GM19328 (cell line): ENCODE measurements around the gene SPATA9.
A peak's percentile ranks its signal among the peaks of the same experiment; 100 is the strongest.
"Not testable (repeated sequence)": the region's sequence is repeated elsewhere in the genome, so short reads cannot be mapped to it uniquely, and the experiment has no call there.

Experiments
- ATAC-seq: cut with Tn5 transposase; IDR thresholded peaks from one replicate; pipeline ENCODE4 v1.9.1; 2021; ENCODE audit warnings: mild to moderate bottlenecking, moderate library complexity; ENCODE audit not compliant: unreplicated experiment

SPATA9 gene

DNA sequence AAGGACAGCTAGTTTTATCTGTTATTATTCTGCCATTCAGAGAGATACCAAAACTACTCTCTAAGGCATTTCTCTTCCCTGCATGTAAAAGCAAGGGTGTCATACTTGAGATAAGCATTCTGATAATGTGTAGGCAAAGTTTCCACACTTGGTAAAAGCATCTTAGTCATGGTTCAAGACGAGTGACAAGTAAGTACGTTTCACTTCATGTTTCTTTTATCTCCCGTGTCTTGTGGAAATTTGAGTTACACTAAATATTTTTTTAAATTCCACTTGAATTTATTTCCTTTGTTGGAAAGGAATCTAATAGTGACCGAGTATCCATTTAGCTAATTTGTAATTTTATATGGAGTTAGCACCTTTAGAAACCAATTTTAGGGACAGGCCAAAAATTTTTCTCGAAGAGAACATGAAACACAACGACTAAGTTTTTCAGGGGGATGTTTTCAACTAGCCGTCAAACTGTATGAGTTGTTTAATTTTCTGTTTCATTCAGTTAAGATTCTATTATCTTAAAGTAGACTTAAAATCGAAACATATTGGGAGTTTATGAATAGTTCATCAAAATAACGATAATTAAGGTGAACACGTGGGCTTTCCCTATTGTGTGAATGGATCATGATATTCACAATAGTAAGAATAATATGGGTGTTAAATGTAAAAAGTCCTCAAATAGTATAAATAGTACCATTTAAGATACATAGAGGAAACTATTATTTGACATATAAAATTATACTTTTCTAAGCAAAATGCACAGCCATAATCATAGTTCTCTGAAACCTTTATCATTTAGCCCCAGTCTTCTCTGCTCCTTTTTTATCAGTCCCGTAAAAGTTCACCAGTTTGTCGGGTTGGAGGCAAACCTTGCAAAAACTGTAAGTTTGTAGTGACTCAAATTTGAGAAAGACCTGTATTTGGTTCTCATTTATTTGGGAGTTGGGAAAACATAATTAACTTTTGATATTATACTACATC lies 34.6 kb downstream of the SPATA9 start:
- no peak for ATAC-seq

DNA sequence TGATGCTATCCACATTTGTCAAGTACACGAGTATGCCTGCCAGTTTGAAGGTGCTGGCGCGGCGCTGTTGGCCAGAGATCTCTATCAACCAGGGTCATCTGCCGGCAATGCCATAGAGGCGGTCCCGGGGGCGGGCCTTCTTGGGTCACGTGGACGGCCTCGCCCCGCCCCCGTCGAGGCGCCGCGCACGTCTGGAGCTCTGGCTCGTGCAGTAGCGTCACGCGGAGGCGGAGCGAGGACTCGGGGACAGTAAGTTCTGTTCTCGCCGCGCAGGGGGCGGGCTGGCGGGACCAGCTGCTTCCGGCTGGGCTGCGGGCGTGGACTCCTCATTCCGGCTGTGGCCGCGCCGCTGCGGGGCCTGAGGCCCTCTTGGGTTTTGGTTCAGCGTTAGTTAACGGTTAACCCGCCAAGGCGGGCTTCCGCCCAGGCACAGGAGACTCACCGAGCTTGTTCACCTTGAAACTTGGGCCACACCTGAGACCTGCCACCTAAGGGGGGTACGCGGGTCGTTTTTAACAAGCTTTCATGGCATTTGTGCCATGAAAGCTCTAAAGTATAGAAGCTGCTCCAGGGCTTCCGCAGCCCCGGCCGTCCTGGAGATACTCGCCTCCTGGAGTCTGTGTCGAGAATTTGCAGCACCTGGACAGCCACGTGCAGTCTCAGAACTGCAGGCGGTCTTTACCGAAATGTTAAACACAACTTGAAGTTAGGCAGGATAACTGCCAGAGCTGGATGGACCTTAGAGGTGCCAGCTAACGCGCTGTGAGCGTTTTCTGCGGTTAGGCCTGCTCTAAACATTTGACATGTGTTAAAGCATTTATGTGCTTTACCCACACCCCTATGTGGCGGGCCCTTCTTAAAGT lies 36.0 kb downstream of the SPATA9 start, which contains the start of gene RFESD:
Gene RFESD, plus strand, starts transcription at position 209 of the 863 bp plus-strand sequence. CDS start 5,495 bp downstream, outside the sequence.
- ATAC-seq: peak; percentile 96

DNA sequence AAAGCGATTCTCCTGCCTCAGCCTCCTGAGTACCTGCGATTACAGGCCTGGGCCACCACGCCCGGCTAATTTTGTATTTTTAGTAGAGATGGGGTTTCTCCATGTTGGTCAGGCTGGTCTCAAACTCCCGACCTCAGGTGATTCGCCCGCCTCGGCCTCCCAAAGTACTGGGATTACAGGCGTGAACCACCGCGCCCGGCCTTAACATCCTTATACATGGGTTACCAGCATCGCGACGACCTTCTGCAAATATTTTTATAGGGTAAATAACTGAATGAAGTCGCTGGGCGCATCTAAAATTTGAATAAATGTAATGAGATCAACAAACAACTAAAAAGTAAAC lies 36.6 kb downstream of the SPATA9 start:
- ATAC-seq: not testable (repeated sequence)

DNA sequence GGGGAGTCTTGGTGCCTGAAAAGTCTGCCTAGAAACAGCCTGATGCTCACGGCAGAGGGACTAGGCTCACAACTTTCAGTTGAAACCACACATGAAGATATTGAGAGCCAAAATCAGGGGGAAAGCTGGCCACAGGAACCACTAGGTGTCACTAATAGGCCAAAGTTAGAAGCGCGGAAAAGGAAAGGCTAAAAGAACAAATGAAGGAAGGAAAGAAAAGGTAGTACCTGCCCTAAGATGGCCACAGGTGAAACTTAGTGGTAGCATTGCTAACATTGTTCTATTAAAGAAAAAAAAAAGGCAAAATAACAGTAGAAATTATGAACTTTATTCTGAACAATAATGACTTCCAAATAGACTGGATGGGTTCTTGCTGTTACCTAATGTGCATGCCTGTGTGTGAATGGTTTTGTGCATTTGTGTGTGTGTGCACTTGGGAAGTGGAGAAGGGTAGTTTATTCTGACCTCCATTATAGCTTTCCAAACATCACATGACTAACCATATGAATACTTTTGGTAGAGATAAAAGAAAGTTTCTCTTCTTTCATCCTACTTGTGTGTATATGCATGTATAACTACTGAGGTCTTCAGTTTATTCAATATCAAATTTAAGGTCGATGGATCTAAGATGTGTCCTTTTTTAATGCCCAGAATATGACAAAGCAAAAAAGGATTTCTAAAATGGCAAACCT lies 38.3 kb downstream of the SPATA9 start:
- peak; percentile 40 for ATAC-seq

DNA sequence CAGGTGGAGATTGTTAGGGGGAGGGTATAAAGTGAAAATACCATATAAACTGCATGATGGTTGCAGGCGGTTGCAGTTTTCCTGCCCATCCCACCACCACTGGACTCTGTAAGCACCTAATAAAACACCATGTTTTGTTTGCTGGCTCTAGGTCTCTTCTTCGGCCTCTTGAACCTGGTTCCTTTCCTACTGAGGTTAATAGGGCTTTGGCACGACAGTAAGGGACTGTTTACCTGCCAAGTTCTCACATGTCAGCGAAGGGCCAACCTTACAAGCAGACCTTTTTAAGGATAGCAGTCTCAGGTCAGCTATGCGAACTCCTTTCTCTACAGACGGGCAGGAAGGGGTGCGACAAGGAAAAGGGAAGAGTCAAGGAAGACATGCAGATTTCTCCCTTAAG lies 39.6 kb downstream of the SPATA9 start:
- ATAC-seq: no peak

DNA sequence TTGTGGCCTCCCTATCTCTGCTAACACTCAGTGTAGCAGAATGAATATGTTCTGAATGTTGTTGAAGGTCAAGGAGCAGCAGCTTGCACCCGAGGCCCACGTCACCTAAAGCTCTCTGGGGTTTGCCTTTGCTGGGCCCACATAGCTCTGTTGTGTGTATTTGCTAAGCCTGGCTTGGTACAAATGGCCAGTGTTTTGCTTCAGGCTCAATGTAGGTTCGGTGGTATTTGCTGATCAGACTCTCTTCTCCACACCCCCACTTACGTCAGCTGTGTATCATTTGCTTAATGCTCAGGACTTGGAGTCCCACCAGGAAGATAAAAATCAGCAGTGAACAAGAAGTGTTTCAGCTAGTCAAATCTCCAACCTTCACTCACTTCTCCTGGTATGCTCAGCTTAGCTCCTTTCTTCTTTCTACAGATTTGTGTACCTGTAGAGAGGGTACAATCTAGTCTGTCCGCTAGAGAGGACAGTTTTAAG lies 41.0 kb downstream of the SPATA9 start:
- ATAC-seq: no peak

DNA sequence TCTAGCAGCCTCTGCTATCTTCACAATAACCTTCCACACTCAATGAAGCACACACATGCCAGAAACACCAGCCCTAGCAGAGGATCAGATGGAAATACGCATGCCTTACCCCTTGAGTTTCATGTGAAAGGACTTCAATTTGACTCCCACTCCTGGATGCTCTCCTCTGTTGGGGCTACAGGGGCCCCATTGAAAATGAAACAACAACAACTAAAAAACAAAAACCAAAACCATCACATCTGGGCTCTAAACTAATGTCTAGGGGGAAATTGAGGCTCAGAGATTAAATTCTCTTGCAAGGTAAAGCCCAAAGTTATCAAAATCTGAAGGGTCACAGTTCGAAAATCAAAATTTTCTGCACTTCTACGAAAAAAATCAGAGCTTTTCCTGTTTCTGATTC lies 44.2 kb downstream of the SPATA9 start:
- no peak for ATAC-seq

DNA sequence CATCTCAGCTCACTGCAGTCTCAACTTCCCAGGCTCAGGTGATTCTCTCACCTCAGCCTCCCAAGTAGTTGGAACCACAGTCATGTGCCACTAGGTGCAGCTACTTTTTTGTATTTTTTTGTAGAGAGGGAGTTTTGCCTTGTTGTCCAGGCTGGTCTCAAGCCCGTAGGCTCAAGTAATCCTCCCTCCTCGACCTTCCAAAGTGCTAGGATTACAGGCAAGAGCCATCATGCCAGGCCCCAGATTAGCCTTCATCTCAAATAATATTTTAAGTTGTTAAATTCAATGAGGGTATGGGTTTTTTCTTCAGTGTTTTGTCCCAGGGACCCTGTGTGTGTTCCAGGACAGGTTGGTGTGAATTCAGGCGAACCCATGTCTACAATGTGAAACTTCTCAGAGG lies 48.7 kb downstream of the SPATA9 start:
- ATAC-seq: no peak

DNA sequence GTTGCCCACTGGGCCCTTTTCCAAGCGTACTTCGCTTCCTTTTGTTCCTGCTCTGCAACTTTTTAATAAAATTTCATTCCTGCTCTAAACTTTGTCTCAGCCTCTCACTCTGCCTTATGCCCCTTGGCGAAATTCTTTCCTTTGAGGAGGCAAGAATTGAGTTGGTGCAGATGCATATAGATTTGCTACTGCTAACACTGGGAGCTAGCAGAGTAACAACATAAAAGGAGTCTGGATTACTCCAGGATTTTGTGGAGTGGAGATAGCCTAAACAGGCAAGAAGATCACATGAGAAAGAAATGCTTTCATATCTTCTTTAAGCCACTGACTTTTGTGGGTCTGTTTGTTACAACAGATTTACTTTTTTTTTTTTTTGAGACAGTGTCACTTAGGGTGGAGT lies 49.1 kb downstream of the SPATA9 start:
- ATAC-seq: no peak

DNA sequence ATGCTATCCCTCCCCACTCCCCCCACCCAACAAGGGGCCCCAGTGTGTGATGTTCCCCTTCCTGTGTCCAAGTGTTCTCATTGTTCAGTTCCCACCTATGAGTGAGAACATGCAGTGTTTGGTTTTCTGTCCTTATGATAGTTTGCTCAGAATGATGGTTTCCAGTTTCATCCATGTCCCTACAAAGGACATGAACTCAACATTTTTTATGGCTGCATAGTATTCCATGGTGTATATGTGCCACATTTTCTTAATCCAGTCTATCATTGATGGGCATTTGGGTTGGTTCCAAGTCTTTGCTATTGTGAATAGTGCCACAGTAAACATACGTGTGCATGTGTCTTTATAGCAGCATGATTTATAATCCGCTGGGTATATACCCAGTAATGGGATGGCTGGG lies 49.8 kb downstream of the SPATA9 start:
- not testable (repeated sequence) for ATAC-seq

DNA sequence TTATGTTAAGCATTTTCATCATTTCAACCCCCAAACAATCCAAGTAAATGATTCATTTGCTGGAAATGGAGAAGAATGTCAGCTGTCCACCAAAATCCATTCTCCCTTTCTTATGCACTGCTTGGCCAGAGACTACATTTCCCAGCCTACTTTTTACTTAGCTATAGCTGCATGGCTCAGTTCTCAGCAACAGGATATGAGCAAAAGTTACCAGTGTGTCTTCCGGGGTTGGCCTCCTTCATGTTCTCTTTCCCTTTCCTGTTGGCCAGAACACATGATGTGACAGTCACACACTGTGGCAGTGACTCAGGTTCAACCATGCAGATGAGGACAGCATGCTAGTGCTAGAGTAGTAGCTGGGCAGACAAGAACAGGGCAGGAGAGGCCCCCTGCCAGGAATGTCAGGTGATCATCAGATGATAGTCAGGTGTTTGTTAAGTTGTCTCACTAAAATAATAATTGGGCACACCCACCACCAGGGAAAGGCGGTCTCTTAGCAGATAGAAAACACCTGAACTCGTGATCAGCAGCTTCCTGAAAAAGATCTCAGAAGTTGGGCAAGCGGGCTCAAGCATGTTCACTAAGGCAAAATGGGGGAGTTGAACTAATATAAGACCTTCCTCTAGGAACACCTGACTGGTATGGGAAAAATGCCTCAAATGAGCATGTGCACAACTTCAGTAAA lies 50.7 kb downstream of the SPATA9 start:
- peak; percentile 88 for ATAC-seq

DNA sequence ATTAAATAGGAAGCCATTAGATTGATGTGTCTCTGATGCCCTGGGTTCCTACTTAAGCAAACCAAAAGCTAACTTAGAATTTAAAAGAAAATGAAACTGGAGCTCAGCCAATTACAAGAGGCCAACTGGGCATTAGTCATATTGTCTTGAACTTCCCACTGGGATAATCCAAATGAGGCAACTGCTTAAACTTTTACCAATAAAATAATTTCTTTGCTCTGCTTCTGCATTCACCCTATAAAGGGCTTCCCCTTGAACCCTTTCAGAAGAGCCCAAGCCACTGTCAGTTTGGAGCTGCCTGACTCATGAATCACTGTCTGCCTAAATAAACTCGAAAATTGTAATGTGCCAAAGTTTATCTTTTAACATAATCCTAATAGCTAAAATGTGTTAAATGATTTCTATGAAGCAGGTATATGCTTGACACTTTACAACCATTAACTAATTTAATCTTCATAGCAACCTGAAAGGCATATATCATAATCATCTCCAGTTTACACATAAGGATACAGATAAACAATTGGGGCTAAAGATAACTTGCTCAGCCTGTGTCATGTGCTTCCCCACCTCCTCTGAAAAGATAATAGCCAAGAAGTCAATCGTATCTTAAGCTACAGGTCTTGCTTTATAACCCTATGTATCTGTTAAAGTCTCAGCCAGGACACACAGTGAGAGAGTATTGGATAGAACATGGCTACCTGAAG lies 51.4 kb downstream of the SPATA9 start:
- ATAC-seq: no peak

DNA sequence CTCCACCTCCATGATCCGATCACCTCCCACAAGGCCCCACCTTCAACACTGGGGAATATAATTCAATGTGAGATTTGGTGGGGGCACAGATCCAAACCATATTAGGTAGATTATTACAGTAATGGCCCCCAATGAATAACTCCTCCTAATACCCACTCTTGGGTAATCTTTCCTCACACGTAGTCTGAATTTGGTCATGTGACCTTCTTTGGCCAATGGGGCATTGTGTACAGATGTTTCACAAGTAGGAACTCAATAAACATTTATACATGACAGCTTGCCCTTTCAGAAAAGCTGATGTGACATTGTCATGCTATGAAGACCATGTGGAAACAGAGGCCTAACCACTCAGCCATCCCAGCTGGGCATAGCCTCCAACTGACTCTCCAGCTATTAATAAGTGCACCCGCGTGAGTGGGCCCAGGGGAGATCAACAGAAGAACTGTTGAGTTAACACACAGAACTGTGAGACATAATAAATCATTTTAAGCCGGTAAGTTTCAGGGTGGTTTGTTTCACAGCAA lies 52.3 kb downstream of the SPATA9 start:
- ATAC-seq: no peak

DNA sequence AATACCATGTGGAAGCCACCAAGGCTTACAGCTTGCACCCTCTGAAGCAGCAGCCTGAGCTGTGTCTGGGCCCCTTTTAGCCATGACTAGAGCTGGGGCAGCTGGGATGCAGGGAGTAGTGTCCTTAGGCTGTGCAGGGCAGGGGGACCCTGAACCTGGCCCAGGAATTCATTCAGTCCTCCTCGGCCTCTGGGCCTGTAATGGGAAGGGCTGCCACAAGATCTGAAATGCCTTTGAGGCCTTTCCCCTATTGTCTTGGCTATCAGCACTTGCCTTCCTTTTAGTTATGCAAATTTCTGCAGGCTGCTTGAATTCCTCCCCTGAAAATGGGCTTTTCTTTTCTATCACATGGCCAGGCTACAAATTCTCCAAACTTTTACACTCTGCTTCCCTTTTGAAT lies 53.9 kb downstream of the SPATA9 start:
- no peak for ATAC-seq

DNA sequence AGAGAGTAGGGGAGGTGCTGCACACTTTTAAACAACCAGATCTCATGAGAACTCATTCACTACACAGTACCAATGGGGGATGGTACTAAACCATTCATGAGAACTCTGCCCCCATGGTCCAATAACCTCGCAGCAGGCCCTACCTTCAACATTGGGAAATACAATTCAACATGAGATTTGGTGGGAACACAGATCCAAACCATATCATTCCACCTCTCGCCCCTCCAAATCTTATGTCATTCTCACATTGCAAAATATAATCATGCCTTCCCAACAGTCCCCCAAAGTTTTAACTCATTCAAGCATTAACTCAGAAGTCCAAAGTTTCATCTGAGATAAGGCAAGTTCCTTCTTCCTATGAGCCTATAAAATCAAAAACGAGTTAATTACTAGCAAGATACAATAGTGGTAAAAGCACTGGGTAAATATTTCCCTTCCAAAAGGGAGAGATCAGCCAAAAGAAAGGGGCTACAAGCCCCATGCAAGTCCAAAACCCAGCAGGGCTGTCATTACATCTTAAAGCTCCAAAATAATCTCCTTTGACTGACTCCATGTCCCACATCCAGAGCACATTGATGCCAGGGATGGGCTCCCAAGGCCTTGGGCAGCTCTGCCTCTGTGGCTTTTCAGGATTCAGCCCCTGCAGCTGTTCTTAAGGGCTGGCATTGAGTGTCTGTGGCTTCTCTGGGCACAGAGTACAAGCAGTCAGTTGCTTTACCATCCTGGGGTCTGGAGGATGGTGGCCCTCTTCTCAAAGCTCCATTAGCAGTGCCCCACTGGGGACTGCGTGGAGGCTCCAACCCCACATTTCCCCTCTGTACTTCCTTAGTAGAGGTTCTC lies 54.6 kb downstream of the SPATA9 start:
- no peak for ATAC-seq

DNA sequence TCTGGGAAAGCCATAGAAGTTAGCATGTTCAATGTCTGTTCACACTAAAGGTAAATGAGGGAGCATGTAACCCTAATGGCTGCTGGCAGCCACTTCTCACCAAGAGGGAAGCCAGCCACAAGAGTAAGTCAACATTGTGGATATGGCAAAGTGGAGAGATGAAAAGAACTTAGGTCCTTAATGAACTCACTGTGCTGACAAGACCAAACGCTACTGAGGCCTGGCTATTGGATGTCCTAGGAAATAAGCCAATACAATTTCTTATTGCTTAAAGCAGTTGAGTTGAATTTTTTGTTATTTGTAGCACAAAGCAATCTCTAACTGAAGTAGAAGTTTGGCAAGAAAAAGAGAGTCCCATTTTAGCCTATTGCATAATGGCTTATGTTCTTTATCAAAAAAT lies 56.1 kb downstream of the SPATA9 start:
- no peak for ATAC-seq

DNA sequence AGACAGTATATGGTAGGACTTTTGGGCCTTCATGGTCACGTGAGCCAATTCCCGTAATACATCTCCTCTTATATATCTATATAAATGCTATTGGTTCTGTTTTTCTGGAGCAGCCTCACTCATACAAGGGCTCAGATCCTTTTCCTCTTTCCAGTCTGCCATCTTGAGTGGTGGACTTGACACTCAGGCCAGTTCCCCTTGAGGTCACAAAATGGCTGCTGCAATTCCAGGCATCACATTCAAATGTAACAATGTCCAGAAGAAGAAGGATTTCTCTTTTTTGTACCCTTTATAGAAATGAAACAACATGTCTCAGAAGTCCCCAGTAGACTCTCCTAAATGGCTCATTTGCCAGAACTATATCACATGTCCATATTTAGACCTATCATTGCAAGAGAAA lies 58.4 kb downstream of the SPATA9 start:
- ATAC-seq: no peak

DNA sequence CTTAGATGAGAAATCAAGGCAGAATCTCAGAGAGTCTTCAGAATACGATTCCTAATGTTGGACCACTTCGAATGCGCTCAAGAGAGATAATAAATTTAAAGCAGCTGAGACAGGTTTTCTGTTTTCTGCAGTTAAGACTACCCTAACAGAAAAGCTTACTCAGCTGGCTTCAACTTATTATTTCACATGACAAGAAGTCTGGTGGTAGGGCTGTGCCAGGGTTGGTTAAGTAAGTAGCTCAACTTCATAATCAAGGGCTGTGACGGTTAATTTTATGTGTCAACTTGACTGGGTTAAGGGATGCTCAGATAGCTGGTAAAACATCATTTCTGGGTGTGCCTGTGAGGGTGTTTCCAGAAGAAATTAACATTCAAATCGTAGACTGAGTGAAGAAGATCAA lies 59.1 kb downstream of the SPATA9 start:
- no peak for ATAC-seq
